GM12865 (cell line): ENCODE results near the gene CPM.
"Not testable (repeated sequence)": the region's sequence is repeated elsewhere in the genome, so short reads cannot be mapped to it uniquely, and the experiment has no call there.

Source experiments
- DNase-seq: peaks from one replicate; pipeline ENCODE4 v3.0.0; 2010; ENCODE audit warnings: low read depth
- H3K4me3 ChIP-seq: 2 replicates; pipeline ENCODE4 v1.5.1; 2011; ENCODE audit warnings: mild to moderate bottlenecking, low read depth, low read length, control low read depth
- TF ChIP-seq, protein P1 (sequence below): IDR thresholded peaks from 2 replicates; pipeline ENCODE4 v1.5.1; 2011; ENCODE audit warnings: low read length, control low read depth, low read depth, inconsistent platforms; ENCODE audit not compliant: insufficient read depth; ENCODE audit errors: missing control alignments

CPM gene

DNA sequence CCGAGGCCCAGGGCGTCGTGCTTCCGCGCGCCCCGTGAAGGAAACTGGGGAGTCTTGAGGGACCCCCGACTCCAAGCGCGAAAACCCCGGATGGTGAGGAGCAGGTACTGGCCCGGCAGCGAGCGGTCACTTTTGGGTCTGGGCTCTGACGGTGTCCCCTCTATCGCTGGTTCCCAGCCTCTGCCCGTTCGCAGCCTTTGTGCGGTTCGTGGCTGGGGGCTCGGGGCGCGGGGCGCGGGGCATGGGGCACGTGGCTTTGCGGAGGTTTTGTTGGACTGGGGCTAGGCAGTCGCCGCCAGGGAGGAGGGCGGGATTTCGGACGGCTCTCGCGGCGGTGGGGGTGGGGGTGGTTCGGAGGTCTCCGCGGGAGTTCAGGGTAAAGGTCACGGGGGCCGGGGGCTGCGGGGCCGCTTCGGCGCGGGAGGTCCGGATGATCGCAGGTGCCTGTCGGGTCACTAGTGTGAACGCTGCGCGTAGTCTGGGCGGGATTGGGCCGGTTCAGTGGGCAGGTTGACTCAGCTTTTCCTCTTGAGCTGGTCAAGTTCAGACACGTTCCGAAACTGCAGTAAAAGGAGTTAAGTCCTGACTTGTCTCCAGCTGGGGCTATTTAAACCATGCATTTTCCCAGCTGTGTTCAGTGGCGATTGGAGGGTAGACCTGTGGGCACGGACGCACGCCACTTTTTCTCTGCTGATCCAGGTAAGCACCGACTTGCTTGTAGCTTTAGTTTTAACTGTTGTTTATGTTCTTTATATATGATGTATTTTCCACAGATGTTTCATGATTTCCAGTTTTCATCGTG lies 124.4 kb downstream of the CPM start:
- TF ChIP-seq, protein P1, sequence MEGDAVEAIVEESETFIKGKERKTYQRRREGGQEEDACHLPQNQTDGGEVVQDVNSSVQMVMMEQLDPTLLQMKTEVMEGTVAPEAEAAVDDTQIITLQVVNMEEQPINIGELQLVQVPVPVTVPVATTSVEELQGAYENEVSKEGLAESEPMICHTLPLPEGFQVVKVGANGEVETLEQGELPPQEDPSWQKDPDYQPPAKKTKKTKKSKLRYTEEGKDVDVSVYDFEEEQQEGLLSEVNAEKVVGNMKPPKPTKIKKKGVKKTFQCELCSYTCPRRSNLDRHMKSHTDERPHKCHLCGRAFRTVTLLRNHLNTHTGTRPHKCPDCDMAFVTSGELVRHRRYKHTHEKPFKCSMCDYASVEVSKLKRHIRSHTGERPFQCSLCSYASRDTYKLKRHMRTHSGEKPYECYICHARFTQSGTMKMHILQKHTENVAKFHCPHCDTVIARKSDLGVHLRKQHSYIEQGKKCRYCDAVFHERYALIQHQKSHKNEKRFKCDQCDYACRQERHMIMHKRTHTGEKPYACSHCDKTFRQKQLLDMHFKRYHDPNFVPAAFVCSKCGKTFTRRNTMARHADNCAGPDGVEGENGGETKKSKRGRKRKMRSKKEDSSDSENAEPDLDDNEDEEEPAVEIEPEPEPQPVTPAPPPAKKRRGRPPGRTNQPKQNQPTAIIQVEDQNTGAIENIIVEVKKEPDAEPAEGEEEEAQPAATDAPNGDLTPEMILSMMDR, result no peak
- DNase-seq, result peak; percentile 97

GRCh38 chr12:68807576-68808387 lies 125.2 kb downstream of the CPM start, which contains the start of gene MDM2:
Gene MDM2 (plus strand): TSS chr12:68808177. CDS start chr12:68808478, 301 bp downstream.
- TF ChIP-seq, protein P1, result peak; percentile 74
- peak; percentile 99 for DNase-seq
- peak within 1 kb of the TSS; percentile 93 for H3K4me3 ChIP-seq

More for the DNA sequence above, 124.4 kb downstream of the CPM start:
- H3K4me3 ChIP-seq, result peak overlapping the region; percentile 93

- DNase-seq, result not testable (repeated sequence)
- H3K4me3 ChIP-seq, result peak overlapping the region; percentile 93
These were observed 125.7 kb downstream of the CPM start for GRCh38 chr12:68807274-68807575.

GRCh38 chr12:68806488-68807237 lies 126.3 kb downstream of the CPM start:
- no peak for DNase-seq
- TF ChIP-seq, protein P1, result no peak
- peak overlapping the region; percentile 93 for H3K4me3 ChIP-seq

- no peak overlapping the region for H3K4me3 ChIP-seq
- TF ChIP-seq, protein P1, result no peak
These were observed 127.3 kb downstream of the CPM start for GRCh38 chr12:68805592-68806120.

GRCh38 chr12:68804657-68805591 lies 128.0 kb downstream of the CPM start:
- H3K4me3 ChIP-seq, result no peak overlapping the region
- TF ChIP-seq, protein P1, result no peak
- no peak for DNase-seq

More at GRCh38 chr12:68805592-68806120, 127.3 kb downstream of the CPM start:
- no peak for DNase-seq
